GM12891 (cell line): ENCODE data around the gene UNC79.

Source experiments
- POLR2A ChIP-seq: IDR thresholded peaks from 2 replicates; pipeline ENCODE4 v1.6.1; 2011; ENCODE audit warnings: low read depth, low read length, control low read depth
- POLR2AphosphoS5 ChIP-seq: IDR thresholded peaks from 2 replicates; pipeline ENCODE4 v1.6.1; 2011; ENCODE audit warnings: low read depth, low read length, control low read depth
- POU2F2 ChIP-seq: IDR thresholded peaks from 2 replicates; pipeline ENCODE4 v1.6.1; 2011; ENCODE audit warnings: low read depth, mild to moderate bottlenecking, control low read depth, low read length, moderate library complexity
- SPI1 ChIP-seq: IDR thresholded peaks from 2 replicates; pipeline ENCODE4 v1.6.1; 2011; ENCODE audit warnings: low read depth, low read length, control low read depth
- TAF1 ChIP-seq: IDR thresholded peaks from 2 replicates; pipeline ENCODE4 v1.6.1; 2011; ENCODE audit warnings: low read depth, low read length, control low read depth

- TF ChIP-seq POLR2A (no peak), POLR2AphosphoS5 (no peak), TAF1 (no peak), SPI1 (no peak), POU2F2 (no peak)
These were observed 214.5 kb downstream of the UNC79 start for GRCh38 chr14:93645200-93645599.
